ENCODE data around the gene CDKN2B-AS1.
A peak's percentile ranks its signal among the peaks of the same experiment; 100 is the strongest.

Gene CDKN2B-AS1

GRCh38 chr9:21969951-21970799 is 24.4 kb upstream of the CDKN2B-AS1 start:
- Histone ChIP-seq H3K9ac (ENCODE audit: low read length) (no peak overlapping the region), H3K4me1 (ENCODE audit: control insufficient read depth, insufficient read depth, low read length) (peaks cover 7% of the 10 kb centered on the region), H3K27me3 (ENCODE audit: control insufficient read depth, insufficient read depth, low read length) (peaks cover 67% of the 10 kb centered on the region), H3K4me3 (ENCODE audit: low read length) (no peak overlapping the region), H3K27ac (ENCODE audit: low read depth, low read length) (no peak overlapping the region), H3K36me3 (ENCODE audit: control insufficient read depth, insufficient read depth, low read length) (no peaks in the 10 kb centered on the region)

GRCh38 chr9:21970800-21971640 is 23.6 kb upstream of the CDKN2B-AS1 start:
- peaks cover 67% of the 10 kb centered on the region for H3K27me3 ChIP-seq (ENCODE audit: control insufficient read depth, insufficient read depth, low read length)
- H3K9ac ChIP-seq (ENCODE audit: low read length), result no peak overlapping the region
- peaks cover 4% of the 10 kb centered on the region for H3K4me1 ChIP-seq (ENCODE audit: control insufficient read depth, insufficient read depth, low read length)
- H3K27ac ChIP-seq (ENCODE audit: low read depth, low read length), result no peak overlapping the region
- H3K36me3 ChIP-seq (ENCODE audit: control insufficient read depth, insufficient read depth, low read length), result no peaks in the 10 kb centered on the region
- no peak overlapping the region for H3K4me3 ChIP-seq (ENCODE audit: low read length)

- Histone ChIP-seq H3K27me3 (ENCODE audit: control insufficient read depth, insufficient read depth, low read length) (peaks cover 66% of the 10 kb centered on the region), H3K27ac (ENCODE audit: low read depth, low read length) (no peak overlapping the region), H3K9ac (ENCODE audit: low read length) (no peak overlapping the region), H3K36me3 (ENCODE audit: control insufficient read depth, insufficient read depth, low read length) (no peaks in the 10 kb centered on the region), H3K4me3 (ENCODE audit: low read length) (no peak overlapping the region), H3K4me1 (ENCODE audit: control insufficient read depth, insufficient read depth, low read length) (peaks cover 4% of the 10 kb centered on the region)
These were observed 22.2 kb upstream of the CDKN2B-AS1 start for GRCh38 chr9:21972361-21972760.

- H3K4me3 ChIP-seq (ENCODE audit: low read length), result peak overlapping the region; percentile 41
- peaks cover 57% of the 10 kb centered on the region for H3K27me3 ChIP-seq (ENCODE audit: control insufficient read depth, insufficient read depth, low read length)
- no peak overlapping the region for H3K9ac ChIP-seq (ENCODE audit: low read length)
- H3K36me3 ChIP-seq (ENCODE audit: control insufficient read depth, insufficient read depth, low read length), result no peaks in the 10 kb centered on the region
- no peak overlapping the region for H3K27ac ChIP-seq (ENCODE audit: low read depth, low read length)
- H3K4me1 ChIP-seq (ENCODE audit: control insufficient read depth, insufficient read depth, low read length), result peaks cover 4% of the 10 kb centered on the region
These were observed 20.3 kb upstream of the CDKN2B-AS1 start for GRCh38 chr9:21974343-21974721.

- H3K27me3 ChIP-seq (ENCODE audit: control insufficient read depth, insufficient read depth, low read length), result peaks cover 52% of the 10 kb centered on the region
These were observed 19.7 kb upstream of the CDKN2B-AS1 start for GRCh38 chr9:21974722-21975409.

GRCh38 chr9:21976334-21976875 is 18.2 kb upstream of the CDKN2B-AS1 start:
- Histone ChIP-seq H3K4me1 (ENCODE audit: control insufficient read depth, insufficient read depth, low read length) (peaks cover 4% of the 10 kb centered on the region), H3K4me3 (ENCODE audit: low read length) (no peak overlapping the region), H3K36me3 (ENCODE audit: control insufficient read depth, insufficient read depth, low read length) (no peaks in the 10 kb centered on the region), H3K27ac (ENCODE audit: low read depth, low read length) (no peak overlapping the region), H3K27me3 (ENCODE audit: control insufficient read depth, insufficient read depth, low read length) (peaks cover 39% of the 10 kb centered on the region), H3K9ac (ENCODE audit: low read length) (no peak overlapping the region)

More at GRCh38 chr9:21974722-21975409, 19.7 kb upstream of the CDKN2B-AS1 start:
- no peaks in the 10 kb centered on the region for H3K36me3 ChIP-seq (ENCODE audit: control insufficient read depth, insufficient read depth, low read length)
- H3K27ac ChIP-seq (ENCODE audit: low read depth, low read length), result no peak overlapping the region
- H3K4me1 ChIP-seq (ENCODE audit: control insufficient read depth, insufficient read depth, low read length), result peaks cover 4% of the 10 kb centered on the region
- peak overlapping the region; percentile 41 for H3K4me3 ChIP-seq (ENCODE audit: low read length)
- no peak overlapping the region for H3K9ac ChIP-seq (ENCODE audit: low read length)

- Histone ChIP-seq H3K4me1 (ENCODE audit: control insufficient read depth, insufficient read depth, low read length) (no peaks in the 10 kb centered on the region), H3K9ac (ENCODE audit: low read length) (no peak overlapping the region), H3K4me3 (ENCODE audit: low read length) (no peak overlapping the region), H3K27ac (ENCODE audit: low read depth, low read length) (no peak overlapping the region), H3K36me3 (ENCODE audit: control insufficient read depth, insufficient read depth, low read length) (no peaks in the 10 kb centered on the region), H3K27me3 (ENCODE audit: control insufficient read depth, insufficient read depth, low read length) (peaks cover 4% of the 10 kb centered on the region)
These were observed 12.2 kb upstream of the CDKN2B-AS1 start for GRCh38 chr9:21982391-21982790.

- no peaks in the 10 kb centered on the region for H3K4me1 ChIP-seq (ENCODE audit: control insufficient read depth, insufficient read depth, low read length)
- peaks cover 3% of the 10 kb centered on the region for H3K27me3 ChIP-seq (ENCODE audit: control insufficient read depth, insufficient read depth, low read length)
- H3K36me3 ChIP-seq (ENCODE audit: control insufficient read depth, insufficient read depth, low read length), result no peaks in the 10 kb centered on the region
- H3K27ac ChIP-seq (ENCODE audit: low read depth, low read length), result no peak overlapping the region
- no peak overlapping the region for H3K9ac ChIP-seq (ENCODE audit: low read length)
- H3K4me3 ChIP-seq (ENCODE audit: low read length), result no peak overlapping the region
These were observed 11.6 kb upstream of the CDKN2B-AS1 start for GRCh38 chr9:21982861-21983560.

- H3K36me3 ChIP-seq (ENCODE audit: control insufficient read depth, insufficient read depth, low read length), result no peaks in the 10 kb centered on the region
- no peak overlapping the region for H3K27ac ChIP-seq (ENCODE audit: low read depth, low read length)
- peaks cover 3% of the 10 kb centered on the region for H3K27me3 ChIP-seq (ENCODE audit: control insufficient read depth, insufficient read depth, low read length)
These were observed 11.0 kb upstream of the CDKN2B-AS1 start for GRCh38 chr9:21983561-21983935.

GRCh38 chr9:21984101-21984500 is 10.5 kb upstream of the CDKN2B-AS1 start:
- H3K27ac ChIP-seq (ENCODE audit: low read depth, low read length), result no peak overlapping the region
- peaks cover 1% of the 10 kb centered on the region for H3K27me3 ChIP-seq (ENCODE audit: control insufficient read depth, insufficient read depth, low read length)
- no peaks in the 10 kb centered on the region for H3K36me3 ChIP-seq (ENCODE audit: control insufficient read depth, insufficient read depth, low read length)

More at GRCh38 chr9:21983561-21983935, 11.0 kb upstream of the CDKN2B-AS1 start:
- no peak overlapping the region for H3K4me3 ChIP-seq (ENCODE audit: low read length)
- no peak overlapping the region for H3K9ac ChIP-seq (ENCODE audit: low read length)
- no peaks in the 10 kb centered on the region for H3K4me1 ChIP-seq (ENCODE audit: control insufficient read depth, insufficient read depth, low read length)

GRCh38 chr9:21985964-21986667 is 8.5 kb upstream of the CDKN2B-AS1 start:
- H3K9ac ChIP-seq (ENCODE audit: low read length), result no peak overlapping the region
- no peak overlapping the region for H3K4me3 ChIP-seq (ENCODE audit: low read length)
- no peak overlapping the region for H3K27ac ChIP-seq (ENCODE audit: low read depth, low read length)
- peaks cover 10% of the 10 kb centered on the region for H3K27me3 ChIP-seq (ENCODE audit: control insufficient read depth, insufficient read depth, low read length)
- no peaks in the 10 kb centered on the region for H3K36me3 ChIP-seq (ENCODE audit: control insufficient read depth, insufficient read depth, low read length)
- H3K4me1 ChIP-seq (ENCODE audit: control insufficient read depth, insufficient read depth, low read length), result no peaks in the 10 kb centered on the region

More at GRCh38 chr9:21984101-21984500, 10.5 kb upstream of the CDKN2B-AS1 start:
- no peaks in the 10 kb centered on the region for H3K4me1 ChIP-seq (ENCODE audit: control insufficient read depth, insufficient read depth, low read length)
- H3K4me3 ChIP-seq (ENCODE audit: low read length), result no peak overlapping the region
- no peak overlapping the region for H3K9ac ChIP-seq (ENCODE audit: low read length)
